ENCODE data around the gene PHF14.
A peak's percentile ranks its signal among the peaks of the same experiment; 100 is the strongest.

PHF14 gene

DNA sequence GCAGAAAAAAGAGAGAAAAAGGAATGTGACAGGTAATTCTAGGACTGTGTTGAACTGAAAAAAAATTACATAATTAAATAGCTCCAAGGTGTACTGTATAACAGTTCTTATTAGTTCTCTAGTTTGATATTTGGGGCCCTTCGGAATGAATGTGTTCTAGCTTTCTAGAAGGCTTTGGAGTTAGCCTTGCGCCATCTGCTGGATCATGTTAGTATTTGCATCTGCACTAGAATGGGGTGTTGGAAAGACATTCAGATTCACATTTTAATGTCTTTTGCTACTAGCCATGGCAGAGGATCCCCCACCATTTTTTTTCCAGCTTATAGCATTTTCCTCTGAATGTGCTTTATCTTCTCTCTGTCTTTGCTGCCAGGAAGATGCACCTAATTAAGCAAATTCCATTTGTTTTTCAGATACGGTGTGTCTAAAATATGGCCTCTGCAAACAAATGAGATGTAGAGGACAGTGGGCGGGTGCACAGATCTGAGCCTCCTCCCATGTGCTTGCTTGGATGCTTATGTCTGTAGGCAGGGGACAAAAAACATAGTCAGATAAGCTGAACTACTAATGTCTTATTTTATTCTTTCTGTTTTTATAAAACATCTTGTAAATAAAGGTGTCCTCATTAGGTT lies 238.5 kb downstream of the PHF14 start:
- peak; percentile 79 for DNase-seq (ENCODE audit: low spot score)

DNA sequence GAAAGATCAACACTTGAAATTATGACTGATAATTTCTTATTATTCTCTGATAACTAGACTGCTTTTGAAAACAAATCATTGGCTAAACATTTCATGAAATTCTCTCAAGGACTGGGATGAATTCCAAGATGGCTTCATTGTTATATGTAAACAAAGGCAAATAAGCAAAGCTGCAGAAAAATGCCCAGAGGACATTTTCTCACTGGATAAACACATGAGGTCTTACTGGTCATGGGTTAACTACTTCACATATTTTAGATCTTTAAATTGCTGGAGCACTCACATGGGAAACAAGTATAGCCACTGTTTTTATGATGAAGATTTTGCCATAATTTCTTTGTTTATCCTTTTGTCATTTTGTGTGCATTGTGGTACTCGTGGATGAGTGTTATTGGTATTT lies 239.1 kb downstream of the PHF14 start:
- peak; percentile 35 for DNase-seq (ENCODE audit: low spot score)

DNA sequence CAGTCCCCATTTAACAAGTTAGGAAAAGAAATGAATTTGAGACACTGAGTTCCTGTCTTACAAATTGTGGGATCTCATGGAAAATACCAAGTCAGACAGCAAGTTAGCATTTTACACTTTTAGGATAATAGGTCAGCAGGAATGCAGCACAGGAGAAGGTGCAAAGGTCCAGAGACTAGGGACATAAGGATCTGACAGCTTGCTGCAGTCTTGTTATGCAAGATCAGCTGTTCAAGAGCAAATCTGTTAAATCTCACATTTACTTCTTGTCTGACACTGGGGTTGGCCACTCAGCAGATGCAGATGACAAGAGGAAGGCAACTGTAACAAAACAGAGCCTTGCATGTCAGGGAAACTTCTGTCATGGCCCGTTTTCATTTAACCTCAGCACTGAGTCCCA lies 239.6 kb downstream of the PHF14 start:
- no peak for DNase-seq (ENCODE audit: low spot score)

DNA sequence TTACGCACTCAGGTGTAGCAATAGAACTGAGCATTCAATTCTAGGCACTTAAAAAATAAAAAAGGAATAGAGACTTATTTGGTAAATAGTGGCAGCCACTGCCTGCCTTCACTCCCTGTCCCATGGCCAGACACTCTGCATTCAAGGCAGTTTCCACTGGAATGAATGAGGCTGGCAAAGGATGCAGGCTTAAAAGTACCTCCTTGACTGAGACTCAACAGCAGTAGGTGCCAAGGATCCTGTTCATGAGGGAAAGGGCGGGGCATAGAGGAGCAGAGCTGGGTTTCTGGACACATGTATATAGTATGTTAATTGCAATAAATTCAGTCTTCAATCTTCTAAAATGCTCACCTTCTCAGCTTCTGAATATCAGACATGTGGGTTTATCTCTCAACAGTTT lies 242.6 kb downstream of the PHF14 start:
- DNase-seq (ENCODE audit: low spot score) = no peak

DNA sequence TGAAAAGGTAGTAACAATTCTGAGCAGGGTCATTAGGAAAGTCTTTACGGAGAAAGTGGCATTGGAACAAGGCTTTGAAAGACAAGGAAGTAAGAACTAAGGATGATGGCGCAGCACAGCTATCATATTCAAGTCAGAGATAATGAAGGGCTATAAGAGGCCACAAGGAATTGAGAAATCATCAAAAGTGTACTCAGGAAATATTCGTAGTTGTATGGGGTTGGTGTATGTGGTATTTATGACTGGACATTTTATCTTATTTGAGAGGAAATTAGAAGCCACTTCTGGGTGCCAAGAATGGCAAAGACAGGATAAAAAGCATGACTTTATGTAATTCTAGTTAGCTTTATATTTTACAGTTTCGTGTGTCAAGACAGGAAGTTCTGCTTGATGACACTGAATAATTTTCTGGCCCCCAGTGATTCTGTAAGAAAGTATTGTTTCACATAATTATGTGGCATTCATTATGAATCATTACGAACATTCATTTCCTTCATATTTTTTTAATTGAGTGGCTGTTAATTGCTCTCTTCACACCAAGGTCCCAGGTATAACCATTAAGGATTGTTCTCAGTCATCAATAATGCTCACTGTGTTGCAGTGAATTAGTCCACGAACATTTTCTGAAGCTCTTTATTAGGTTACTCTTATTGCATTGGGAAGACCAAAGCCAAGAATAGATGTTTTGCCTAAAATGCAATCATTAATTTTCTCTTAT lies 244.3 kb downstream of the PHF14 start:
- DNase-seq (ENCODE audit: low spot score) = no peak

All from COLO829 (cell line).